Measurements from ENCODE around the gene VSTM2L. TPM values are rescaled to one million over a fixed set of nuclear protein-coding genes. Genes with fewer than 3 reads are reported as not detected.

VSTM2L gene
- total RNA-seq, 4 donors from 2014 or later, result 7.5 to 11.7 (median 10.1) TPM

GRCh38 chr20:37972256-37973058 lies 69.5 kb downstream of the VSTM2L start:
- H3K27ac ChIP-seq (replicated peaks in 1 of 4), result no peak overlapping the region
- intact Hi-C loops (cut with DNase I), result no loop called here
- no peaks in the 10 kb centered on the region for H3K27me3 ChIP-seq
- H3K9me3 ChIP-seq, result peaks cover 0 to 5% (median 0%) of the 10 kb centered on the region in 4 donors
- TF ChIP-seq EP300 (IDR thresholded peaks at IDR 0.05), result no peak
- TF ChIP-seq POLR2A (IDR thresholded peaks at IDR 0.05; ENCODE audit: low read depth), result no peak
- H3K4me1 ChIP-seq, result no peaks in the 10 kb centered on the region
- WGBS, result 79% methylated on average over 7 of the region's 7 CpGs
- H3K36me3 ChIP-seq, result no peaks in the 10 kb centered on the region
- H3K4me3 ChIP-seq, result no peak overlapping the region
- no peak for DNase-seq (ENCODE audit: extremely low spot score)

DNA sequence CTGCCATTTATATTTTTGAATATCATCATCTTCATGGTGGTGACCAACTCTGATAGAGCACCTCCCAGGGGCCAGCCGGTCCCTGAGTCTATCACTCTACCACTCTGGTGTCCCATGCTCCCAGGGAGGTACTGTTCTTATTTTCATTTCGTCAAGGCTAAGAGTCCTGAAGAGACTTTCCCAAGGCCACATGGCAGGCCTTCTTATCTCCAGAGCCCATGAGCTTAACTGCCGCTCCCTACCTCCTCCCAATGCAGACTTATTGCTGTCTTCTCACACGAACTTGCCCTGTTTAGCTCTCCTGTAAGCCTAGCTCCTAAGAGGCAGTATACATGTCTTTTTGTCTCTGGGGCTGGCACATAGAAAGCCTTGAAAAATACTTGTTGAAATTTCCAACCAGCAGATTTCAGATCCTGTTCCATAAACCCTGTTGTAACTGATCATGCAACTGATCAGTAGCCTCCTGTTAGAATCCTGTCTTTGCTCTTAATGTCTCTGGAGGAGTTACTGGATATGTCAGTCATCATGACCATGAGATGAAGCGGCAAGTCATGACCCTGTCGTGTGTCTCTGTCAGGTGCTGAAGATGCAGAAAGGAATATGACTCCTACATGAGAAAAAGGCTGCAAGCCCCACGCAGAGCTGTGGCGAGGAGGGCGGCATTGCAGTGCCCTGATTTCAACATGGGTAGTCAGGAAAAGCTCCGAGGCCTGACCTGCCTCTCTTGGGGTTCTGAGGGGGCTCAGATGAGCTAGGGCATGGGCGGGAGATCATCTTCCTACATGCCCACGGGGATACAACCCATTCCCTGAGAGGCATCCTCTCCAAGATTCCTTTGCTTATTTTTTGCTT lies 70.4 kb downstream of the VSTM2L start:
- H3K9me3 ChIP-seq, result no peaks in the 10 kb centered on the region
- 92% methylated on average over 12 of the region's 12 CpGs for WGBS
- no peak for DNase-seq (ENCODE audit: extremely low spot score)
- H3K36me3 ChIP-seq, result no peaks in the 10 kb centered on the region
- no peaks in the 10 kb centered on the region for H3K4me1 ChIP-seq
- no peaks in the 10 kb centered on the region for H3K27me3 ChIP-seq
- H3K4me3 ChIP-seq, result no peak overlapping the region
- TF ChIP-seq, protein P1, sequence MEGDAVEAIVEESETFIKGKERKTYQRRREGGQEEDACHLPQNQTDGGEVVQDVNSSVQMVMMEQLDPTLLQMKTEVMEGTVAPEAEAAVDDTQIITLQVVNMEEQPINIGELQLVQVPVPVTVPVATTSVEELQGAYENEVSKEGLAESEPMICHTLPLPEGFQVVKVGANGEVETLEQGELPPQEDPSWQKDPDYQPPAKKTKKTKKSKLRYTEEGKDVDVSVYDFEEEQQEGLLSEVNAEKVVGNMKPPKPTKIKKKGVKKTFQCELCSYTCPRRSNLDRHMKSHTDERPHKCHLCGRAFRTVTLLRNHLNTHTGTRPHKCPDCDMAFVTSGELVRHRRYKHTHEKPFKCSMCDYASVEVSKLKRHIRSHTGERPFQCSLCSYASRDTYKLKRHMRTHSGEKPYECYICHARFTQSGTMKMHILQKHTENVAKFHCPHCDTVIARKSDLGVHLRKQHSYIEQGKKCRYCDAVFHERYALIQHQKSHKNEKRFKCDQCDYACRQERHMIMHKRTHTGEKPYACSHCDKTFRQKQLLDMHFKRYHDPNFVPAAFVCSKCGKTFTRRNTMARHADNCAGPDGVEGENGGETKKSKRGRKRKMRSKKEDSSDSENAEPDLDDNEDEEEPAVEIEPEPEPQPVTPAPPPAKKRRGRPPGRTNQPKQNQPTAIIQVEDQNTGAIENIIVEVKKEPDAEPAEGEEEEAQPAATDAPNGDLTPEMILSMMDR (IDR thresholded peaks at IDR 0.05), result no peak
- TF ChIP-seq EP300 (IDR thresholded peaks at IDR 0.05) (no peak), POLR2A (IDR thresholded peaks at IDR 0.05; ENCODE audit: low read depth) (no peak), POLR2AphosphoS5 (IDR thresholded peaks at IDR 0.05) (no peak)
- H3K27ac ChIP-seq (replicated peaks in 1 of 4), result no peak overlapping the region
- intact Hi-C loops (cut with DNase I), result no loop called here

DNA sequence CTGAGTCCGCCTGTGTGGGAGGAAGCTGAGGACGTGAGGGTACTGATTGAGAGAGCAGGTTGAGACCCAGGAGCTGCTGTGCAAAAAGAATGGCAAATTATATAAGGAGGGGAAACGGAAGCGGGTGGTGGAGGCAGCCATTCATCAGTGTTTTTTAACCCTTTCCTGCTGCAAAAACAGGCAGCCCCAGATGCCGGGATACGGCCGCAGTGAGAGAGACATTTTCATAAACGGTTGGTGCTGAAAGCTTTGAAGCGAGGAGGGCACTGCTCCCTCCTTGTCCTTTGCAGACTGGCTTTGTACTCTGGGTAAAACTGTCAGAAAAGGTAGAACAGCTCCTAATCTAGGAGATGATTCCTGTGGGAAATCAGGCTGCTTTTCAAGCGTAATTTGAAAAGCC lies 74.0 kb downstream of the VSTM2L start:
- DNase-seq (ENCODE audit: extremely low spot score), result no peak
- H3K27me3 ChIP-seq, result no peaks in the 10 kb centered on the region
- H3K27ac ChIP-seq (replicated peaks in 1 of 4), result no peak overlapping the region
- H3K4me1 ChIP-seq, result no peaks in the 10 kb centered on the region
- WGBS, result 67% methylated on average over 10 of the region's 10 CpGs
- no peak for TF ChIP-seq EP300 (IDR thresholded peaks at IDR 0.05)
- TF ChIP-seq, protein P1 (IDR thresholded peaks at IDR 0.05), result no peak
- no peak for TF ChIP-seq POLR2A (IDR thresholded peaks at IDR 0.05; ENCODE audit: low read depth)
- TF ChIP-seq POLR2AphosphoS5 (IDR thresholded peaks at IDR 0.05), result no peak
- intact Hi-C loops (cut with DNase I), result no loop called here
- no peak overlapping the region for H3K4me3 ChIP-seq
- peaks cover 4 to 20% (median 6%) of the 10 kb centered on the region in 4 donors for H3K36me3 ChIP-seq
- H3K9me3 ChIP-seq, result no peaks in the 10 kb centered on the region

GRCh38 chr20:37977338-37977737 lies 74.4 kb downstream of the VSTM2L start:
- Histone ChIP-seq H3K36me3 (peaks cover 4 to 24% (median 7%) of the 10 kb centered on the region in 4 donors), H3K4me3 (no peak overlapping the region), H3K27me3 (no peaks in the 10 kb centered on the region), H3K4me1 (no peaks in the 10 kb centered on the region), H3K27ac (replicated peaks in 1 of 4) (no peak overlapping the region), H3K9me3 (no peaks in the 10 kb centered on the region)
- DNase-seq (ENCODE audit: extremely low spot score), result no peak
- intact Hi-C loops (cut with DNase I), result no loop called here
- 29% methylated on average over 10 of the region's 12 CpGs for WGBS
- TF ChIP-seq POLR2A (IDR thresholded peaks at IDR 0.05; ENCODE audit: low read depth), result no peak
- TF ChIP-seq, protein P1 (IDR thresholded peaks at IDR 0.05), result no peak
- TF ChIP-seq POLR2AphosphoS5 (IDR thresholded peaks at IDR 0.05), result no peak

DNA sequence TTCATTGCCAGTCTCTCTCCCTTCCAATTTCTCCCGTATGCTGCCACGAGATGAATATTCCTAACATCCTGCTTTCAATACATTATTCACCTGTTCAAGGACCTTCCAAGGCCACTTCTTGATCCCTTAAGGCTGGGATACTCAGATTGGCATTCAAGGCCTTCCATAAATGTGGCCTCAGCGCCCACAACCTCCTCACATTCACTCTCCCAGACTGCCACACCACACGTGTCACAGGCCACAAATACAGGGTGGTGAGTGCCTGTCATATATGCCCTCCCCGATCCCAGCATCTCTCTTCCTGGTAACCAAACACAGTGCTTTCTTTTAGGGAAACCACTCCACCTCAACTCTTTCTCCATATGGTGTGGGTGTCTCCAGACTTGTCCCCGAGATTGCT lies 74.9 kb downstream of the VSTM2L start:
- 78% methylated on average over 6 of the region's 6 CpGs for WGBS
- no peaks in the 10 kb centered on the region for H3K4me1 ChIP-seq
- no peak overlapping the region for H3K27ac ChIP-seq (replicated peaks in 1 of 4)
- H3K9me3 ChIP-seq, result no peaks in the 10 kb centered on the region
- no peak overlapping the region for H3K4me3 ChIP-seq
- H3K27me3 ChIP-seq, result no peaks in the 10 kb centered on the region
- intact Hi-C loops (cut with DNase I), result no loop called here
- TF ChIP-seq POLR2AphosphoS5 (IDR thresholded peaks at IDR 0.05) (no peak), EP300 (IDR thresholded peaks at IDR 0.05) (no peak), POLR2A (IDR thresholded peaks at IDR 0.05; ENCODE audit: low read depth) (no peak)
- TF ChIP-seq, protein P1 (IDR thresholded peaks at IDR 0.05), result no peak
- no peak for DNase-seq (ENCODE audit: extremely low spot score)
- H3K36me3 ChIP-seq, result peaks cover 4 to 29% (median 9%) of the 10 kb centered on the region in 4 donors
